ENCODE results near the gene FBXO36.
A peak's percentile ranks its signal among the peaks of the same experiment; 100 is the strongest.

The FBXO36 gene

DNA sequence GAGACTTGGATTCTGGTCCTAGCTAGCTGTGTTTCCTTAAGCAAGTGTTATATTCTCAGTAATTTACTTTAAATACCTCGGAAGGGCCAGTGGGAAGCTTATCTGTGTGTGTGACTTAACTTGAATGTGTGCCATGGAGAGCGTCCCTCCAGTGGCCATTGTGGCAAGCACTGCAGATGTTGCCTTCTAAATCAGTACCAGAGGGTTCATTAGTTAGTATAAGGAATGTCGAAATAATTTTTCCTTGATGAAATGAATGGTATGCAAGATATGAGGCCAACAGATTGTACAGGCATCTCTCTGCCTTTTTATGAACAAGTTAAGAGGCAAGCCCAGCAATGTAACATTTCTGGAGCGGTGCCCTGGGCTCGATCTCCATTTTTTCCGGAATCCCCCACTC is 52.0 kb downstream of the FBXO36 start:
- no peak for DNase-seq

GRCh38 chr2:229980431-229981184 is 58.3 kb downstream of the FBXO36 start:
- peak; percentile 3 for DNase-seq

- no peak for DNase-seq
Observed at GRCh38 chr2:229993236-229993635, 70.9 kb downstream of the FBXO36 start.

GRCh38 chr2:229996320-229996719 is 74.0 kb downstream of the FBXO36 start:
- no peak for DNase-seq

DNA sequence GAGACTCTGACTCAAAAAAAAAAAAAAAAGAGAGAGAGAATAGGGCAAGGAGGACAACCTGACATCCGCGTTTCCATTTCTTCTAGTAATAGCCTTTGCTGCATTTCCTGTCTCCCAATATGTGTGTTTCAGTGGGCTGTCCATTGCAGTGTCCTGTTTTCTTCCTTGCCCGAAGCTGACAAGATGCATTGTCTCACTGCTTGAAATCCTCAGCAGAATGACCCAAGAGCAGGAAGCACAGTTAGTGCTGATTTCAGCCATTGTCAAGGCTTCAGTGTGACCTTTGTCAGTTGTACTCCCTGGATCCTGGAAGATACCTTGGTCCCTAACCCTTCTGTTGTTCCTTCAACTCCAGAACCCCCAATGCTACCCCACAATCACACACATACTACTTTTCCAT is 75.3 kb downstream of the FBXO36 start:
- DNase-seq: no peak

DNA sequence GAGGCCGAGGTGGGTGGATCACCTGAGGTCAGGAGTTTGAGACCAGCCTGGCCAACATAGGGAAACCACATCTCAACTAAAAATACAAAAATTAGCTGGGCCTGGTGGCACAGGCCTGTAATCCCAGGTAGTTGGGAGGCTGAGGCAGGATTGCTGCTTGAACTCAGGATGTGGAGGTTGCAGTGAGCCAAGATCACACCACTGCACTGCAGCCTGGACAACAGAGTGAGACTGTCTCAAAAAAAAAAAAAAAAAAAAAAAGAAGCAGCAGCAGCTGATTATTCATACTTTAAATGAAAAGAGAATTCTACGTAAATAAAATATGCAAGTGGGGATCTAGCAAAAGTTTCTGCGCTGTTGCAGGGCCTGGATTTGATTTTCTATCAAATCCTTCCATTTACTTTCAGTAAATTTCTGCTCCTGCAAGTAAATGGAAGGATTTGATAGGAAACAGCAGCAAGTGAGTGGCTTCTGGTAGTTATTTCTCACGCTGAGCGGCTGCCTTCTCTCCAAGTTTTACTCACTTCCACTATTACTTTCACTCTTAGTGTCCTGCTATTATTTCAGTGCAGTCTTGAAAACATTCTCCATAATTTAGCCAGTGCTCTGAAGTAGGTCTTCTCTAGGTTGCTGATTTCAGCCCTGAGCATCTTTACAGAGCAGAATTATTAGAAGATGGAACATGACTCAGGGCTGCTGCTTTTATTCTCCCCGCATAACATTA is 78.0 kb downstream of the FBXO36 start:
- no peak for DNase-seq

GRCh38 chr2:230007931-230008707 is 85.8 kb downstream of the FBXO36 start:
- DNase-seq: peak; percentile 78 to 86

DNA sequence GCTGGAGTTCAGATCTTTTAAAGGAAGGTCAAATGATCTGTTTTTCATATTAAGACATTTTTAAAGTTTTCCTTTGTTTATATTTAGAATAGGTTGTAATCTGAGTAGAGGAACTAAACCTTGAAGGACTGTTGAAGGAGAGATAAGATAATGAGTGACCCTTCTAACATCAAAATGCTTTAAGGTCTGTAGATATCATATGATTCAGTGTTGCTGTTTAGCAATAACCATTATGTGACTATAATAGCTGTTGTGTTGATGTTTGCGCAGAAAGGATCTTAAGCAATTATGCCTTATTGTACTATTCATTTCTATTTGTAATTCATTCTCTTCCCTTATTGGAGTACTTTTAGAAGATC is 86.4 kb downstream of the FBXO36 start:
- no peak for DNase-seq

- no peak for DNase-seq
Observed at GRCh38 chr2:230010501-230010900, 88.2 kb downstream of the FBXO36 start.

- DNase-seq: no peak
Observed at GRCh38 chr2:230011617-230012016, 89.3 kb downstream of the FBXO36 start.

DNA sequence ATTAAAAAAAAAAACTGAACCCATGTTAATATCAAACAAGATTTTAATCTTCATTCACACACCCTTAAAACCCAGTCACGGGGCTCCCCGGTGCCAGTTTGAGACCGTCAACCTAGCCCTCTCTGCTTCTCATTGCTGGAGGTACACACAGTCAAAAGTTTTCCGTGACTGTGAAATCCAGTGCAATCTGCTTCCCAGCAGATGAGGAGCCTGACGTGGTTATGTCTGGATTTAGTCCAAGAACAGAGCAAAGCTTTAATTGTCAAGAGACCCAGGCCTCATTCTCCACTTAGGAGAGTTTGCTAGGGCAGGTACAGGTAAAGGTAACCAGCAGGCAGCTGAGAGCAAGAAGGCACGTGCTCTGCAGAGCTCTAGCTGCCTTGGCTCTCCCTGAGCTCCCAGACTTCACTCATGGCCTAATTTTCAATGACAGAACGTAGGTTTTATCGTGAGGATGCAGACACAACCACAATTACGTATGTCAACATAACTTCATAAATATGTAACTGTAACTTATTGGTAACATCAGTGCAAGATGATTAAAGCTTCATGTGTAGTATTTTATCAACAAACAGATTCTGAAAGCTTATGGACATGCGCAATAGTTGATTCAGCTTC is 90.1 kb downstream of the FBXO36 start:
- DNase-seq: no peak

- no peak for DNase-seq
Observed at GRCh38 chr2:230016844-230017243, 94.5 kb downstream of the FBXO36 start.

DNA sequence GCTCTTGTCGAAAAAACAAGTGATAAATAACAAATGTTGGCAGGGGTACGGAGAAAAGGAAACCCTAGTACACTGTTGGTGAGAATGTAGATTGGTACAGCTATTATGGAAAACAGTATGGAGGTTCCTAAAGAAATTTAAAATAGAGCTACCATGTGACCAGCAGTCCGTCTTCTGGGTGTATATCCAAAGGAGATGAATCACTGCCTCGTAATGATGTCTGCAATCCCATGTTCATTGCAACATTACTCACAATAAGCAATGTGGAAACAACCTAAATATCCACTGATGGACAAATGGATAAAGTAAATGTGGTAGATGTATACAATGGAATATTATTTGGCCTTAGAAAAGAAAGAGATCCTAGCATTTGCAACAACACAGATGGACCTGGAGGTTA is 95.8 kb downstream of the FBXO36 start:
- DNase-seq: no peak

DNA sequence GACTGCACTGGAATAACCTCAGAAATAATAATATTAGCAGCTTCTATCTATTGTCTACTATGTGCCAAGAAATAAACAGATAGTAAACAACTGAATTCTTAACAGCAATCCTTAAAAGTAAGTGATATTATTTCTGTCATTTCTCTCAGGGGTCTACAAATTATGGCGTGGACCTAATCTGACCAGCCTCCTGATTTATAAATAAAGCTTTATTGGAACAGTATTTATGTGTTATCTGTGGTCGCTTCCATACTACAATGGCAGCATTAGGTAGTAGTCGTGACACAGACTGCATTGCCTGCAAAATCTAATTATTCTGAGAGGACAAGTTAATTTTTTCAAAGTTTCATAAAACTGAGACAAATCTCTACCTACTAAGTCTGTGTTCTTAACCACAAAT is 97.4 kb downstream of the FBXO36 start:
- no peak for DNase-seq

DNA sequence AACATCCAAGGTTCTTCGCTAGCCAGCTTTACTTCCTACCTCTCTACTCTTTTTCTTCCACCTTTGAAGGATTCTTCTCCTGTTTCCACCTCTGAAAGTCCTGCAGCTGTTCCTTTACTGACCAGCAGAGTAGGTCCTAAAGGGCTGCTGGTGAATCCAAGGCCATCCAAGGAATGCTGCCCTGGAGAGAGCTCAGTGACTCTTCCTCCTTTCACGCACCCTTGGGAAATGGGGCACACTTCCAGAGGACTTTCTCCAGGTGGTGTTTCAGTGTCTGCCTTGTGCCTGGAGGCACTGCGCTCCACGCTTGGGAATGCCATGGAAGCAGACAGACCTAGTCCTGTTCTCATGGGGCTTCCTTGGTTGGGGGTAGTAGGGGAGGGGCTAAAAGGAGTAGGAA is 101.0 kb downstream of the FBXO36 start:
- no peak for DNase-seq

- no peak for DNase-seq
Observed at GRCh38 chr2:230042195-230042594, 119.9 kb downstream of the FBXO36 start.

DNA sequence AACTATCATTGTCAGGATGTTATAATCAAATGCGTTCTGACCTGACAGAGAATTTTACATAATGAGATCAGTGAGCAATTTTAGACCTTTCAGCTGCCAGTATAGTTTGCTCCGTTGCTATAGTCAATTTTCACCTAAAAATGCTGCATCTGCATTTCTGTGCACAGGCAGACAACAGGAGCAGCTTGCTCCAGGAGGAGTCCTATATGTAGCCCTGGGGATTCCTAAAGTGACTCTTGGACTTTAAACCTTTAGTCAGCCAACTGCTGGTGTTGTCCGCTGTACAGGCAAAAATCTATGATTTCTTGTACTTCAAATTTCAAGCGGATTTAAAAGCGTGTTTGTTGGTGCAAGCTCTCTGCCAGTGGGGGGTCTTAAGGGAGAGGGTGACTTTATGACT is 120.7 kb downstream of the FBXO36 start:
- DNase-seq: no peak

DNA sequence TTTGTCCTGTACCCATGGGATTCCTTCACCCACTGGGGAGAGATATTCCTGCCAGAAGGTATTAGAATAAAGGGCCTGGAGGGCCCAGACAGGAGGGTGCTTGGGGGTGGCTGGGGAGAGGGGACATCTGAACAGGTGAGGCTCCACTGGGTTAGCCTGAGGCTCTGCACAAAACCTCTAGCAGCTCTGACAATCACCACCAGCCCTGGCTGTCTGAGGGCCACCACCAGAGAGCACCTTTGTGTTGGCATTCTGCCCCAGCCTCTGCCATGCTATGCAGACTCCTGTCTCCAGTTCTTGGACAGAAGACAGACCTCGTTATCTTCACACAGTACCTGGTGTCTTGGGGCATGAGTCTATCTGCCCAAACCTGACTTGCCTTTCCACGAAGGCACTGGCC is 121.2 kb downstream of the FBXO36 start:
- DNase-seq: no peak

GRCh38 chr2:230046491-230046890 is 124.2 kb downstream of the FBXO36 start:
- no peak for DNase-seq

GRCh38 chr2:230048010-230048671 is 125.8 kb downstream of the FBXO36 start:
- no peak for DNase-seq

GRCh38 chr2:230050136-230050535 is 127.8 kb downstream of the FBXO36 start:
- DNase-seq: no peak

DNA sequence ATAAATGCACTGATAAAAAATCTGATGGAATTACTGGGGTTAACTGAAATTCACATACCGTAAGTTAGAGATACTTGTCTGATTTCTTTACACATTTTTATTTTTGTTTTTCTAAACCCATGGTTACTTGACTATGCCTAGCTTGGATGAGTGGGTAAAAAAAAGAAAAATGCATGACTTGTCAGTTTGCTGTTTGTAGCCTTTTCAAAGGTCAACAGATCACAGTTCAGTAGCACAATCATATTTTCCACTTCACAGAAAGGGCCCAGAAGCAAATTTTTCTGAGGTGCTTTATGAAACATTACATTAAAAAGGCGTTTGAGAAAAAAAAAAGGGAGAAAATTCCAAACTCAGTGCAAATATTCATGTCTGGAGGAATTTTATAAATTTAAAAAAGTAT is 130.0 kb downstream of the FBXO36 start:
- DNase-seq: no peak
